K562 (cell line): ENCODE measurements around the gene EGFL7. TPM values are rescaled to one million over a fixed set of nuclear protein-coding genes. Genes with fewer than 3 reads are reported as not detected.

Experiments used
- ATAC-seq: fragments of 200-7000 bp; cut with Tn5 transposase; 3 replicates; pipeline ENCODE4 v1.9.1; 2020; ENCODE audit warnings: moderate library complexity
- BruUV-seq: library from RNA; stranded (reverse); fragments of 400-500 nt; replicated peaks from 2 replicates; lab custom pipeline; 2021; lab: Mats Ljungman, UMichigan
- CTCF ChIA-PET: fragments of 300-600 bp; formaldehyde crosslinking; extraction: SDS; loops from one replicate; lab custom pipeline; 2021; ENCODE audit warnings: low intra/inter-chr PET ratio; lab: Yijun Ruan, JAX
- POLR2A ChIA-PET: fragments of 300-600, 350-650 bp; sonication (Branson Sonifier 250); formaldehyde crosslinking; extraction: SDS; loops from one replicate; lab custom pipeline; 2021; ENCODE audit warnings: antibody characterized with exemption, inconsistent platforms; lab: Yijun Ruan, JAX
- DNase-seq, 4 experiments: peaks; one replicate each; pipeline versions ENCODE4 v3.0.0 to v3.0.0-alpha.2; 2011 to 2018; ENCODE audit warnings: low spot score in 3 of 4, mixed read lengths in 3 of 4; ENCODE audit errors: extremely low read depth in 1 of 4
- FAIRE-seq: peaks from 2 replicates; lab custom pipeline; 2011; peaks lifted over from hg19 to GRCh38; lab: Jason Lieb, UNC
- H2AFZ ChIP-seq: 2 replicates; pipeline ENCODE4 v1.6.0; 2011; ENCODE audit warnings: low read depth, low read length, control low read depth, inconsistent platforms
- H3K27ac ChIP-seq: fragments of 200-600 bp; 3 replicates; pipeline ENCODE4 v1.8.0; 2011; ENCODE audit warnings: low read depth, mild to moderate bottlenecking, control low read depth, inconsistent platforms, low read length, moderate library complexity, mixed read lengths; ENCODE audit errors: extremely low read depth
- H3K27me3 ChIP-seq, 2 experiments: fragments of 300-600 bp in 1 of 2; 2 replicates in 1 of 2; 3 replicates in 1 of 2; pipeline versions ENCODE4 v1.6.0 to v1.8.0; 2011; ENCODE audit warnings: inconsistent platforms in 2 of 2, low read length in 2 of 2, mild to moderate bottlenecking in 1 of 2, mixed read lengths in 1 of 2, moderate library complexity in 1 of 2; ENCODE audit not compliant: control insufficient read depth in 2 of 2, insufficient read depth in 2 of 2
- H3K36me3 ChIP-seq: fragments of 300-600 bp; 3 replicates; pipeline ENCODE4 v1.8.0; 2011; ENCODE audit warnings: mild to moderate bottlenecking, low read length, inconsistent platforms; ENCODE audit not compliant: control insufficient read depth, insufficient read depth
- H3K4me1 ChIP-seq, 2 experiments: fragments of 200-600 bp in 1 of 2; replicated peaks in 1 of 2; 2 replicates in 1 of 2; 3 replicates in 1 of 2; pipeline versions ENCODE4 v1.5.1 to v1.8.0; 2011; ENCODE audit warnings: inconsistent platforms in 2 of 2, low read length in 2 of 2, mild to moderate bottlenecking in 1 of 2, mixed read lengths in 1 of 2, moderate library complexity in 1 of 2; ENCODE audit not compliant: control insufficient read depth in 2 of 2, insufficient read depth in 2 of 2
- H3K4me2 ChIP-seq: 2 replicates; pipeline ENCODE4 v1.6.1; 2011; ENCODE audit warnings: low read length, control low read depth, inconsistent platforms, mixed read lengths; ENCODE audit not compliant: insufficient read depth
- H3K4me3 ChIP-seq: fragments of 200-600 bp; sonication (generic), shearing (Covaris generic); 2 replicates; pipeline ENCODE4 v1.5.1; 2016; ENCODE audit warnings: control low read depth, inconsistent platforms
- H3K79me2 ChIP-seq: fragments of 200-600 bp; 3 replicates; pipeline ENCODE4 v1.8.0; 2011; ENCODE audit warnings: low read length, inconsistent platforms; ENCODE audit not compliant: control insufficient read depth, insufficient read depth
- H3K9ac ChIP-seq, 2 experiments: 2 replicates each; pipeline versions ENCODE4 v1.6.0 to v1.6.1; 2011; ENCODE audit warnings: low read depth in 2 of 2, low read length in 2 of 2, control low read depth in 1 of 2, inconsistent platforms in 1 of 2, mild to moderate bottlenecking in 1 of 2, mixed read lengths in 1 of 2; ENCODE audit not compliant: insufficient read depth in 1 of 2
- H3K9me1 ChIP-seq: one replicate; pipeline ENCODE4 v1.6.0; 2011; ENCODE audit warnings: inconsistent platforms, mild to moderate bottlenecking, low read length, moderate library complexity; ENCODE audit not compliant: control insufficient read depth, insufficient read depth
- H3K9me3 ChIP-seq: replicated peaks from 2 replicates; pipeline ENCODE4 v1.5.1; 2011; ENCODE audit warnings: low read depth, low read length, inconsistent platforms; ENCODE audit not compliant: control insufficient read depth, insufficient read depth
- H4K20me1 ChIP-seq: replicated peaks from 2 replicates; pipeline ENCODE4 v1.6.1; 2011; ENCODE audit warnings: low read length, inconsistent platforms, mixed read lengths; ENCODE audit not compliant: control insufficient read depth, insufficient read depth
- ARNT ChIP-seq, 2 experiments: fragments of 450-650 bp; IDR thresholded peaks; 2 replicates each; pipeline ENCODE4 v1.6.1; 2016; ENCODE audit warnings: mild to moderate bottlenecking in 1 of 2
- BMI1 ChIP-seq: fragments of 150-350 bp; IDR thresholded peaks from 2 replicates; pipeline ENCODE4 v1.6.1; 2014; ENCODE audit warnings: low read length
- CBFA2T2 ChIP-seq: fragments of 450-650 bp; conservative IDR thresholded peaks from 2 replicates; pipeline ENCODE4 v1.6.1; 2017; ENCODE audit warnings: mild to moderate bottlenecking
- CREM ChIP-seq: IDR thresholded peaks from 2 replicates; pipeline ENCODE4 v1.6.1; 2014; ENCODE audit warnings: antibody characterized with exemption, low read depth
- CTCFL ChIP-seq: IDR thresholded peaks from 2 replicates; pipeline ENCODE4 v1.6.1; 2011; ENCODE audit warnings: borderline replicate concordance, low read depth, mild to moderate bottlenecking, moderate library complexity, low read length; ENCODE audit not compliant: insufficient read depth, poor library complexity, severe bottlenecking
- FOXK2 ChIP-seq, 2 experiments: fragments of 450-650 bp; IDR thresholded peaks in 1 of 2; conservative IDR thresholded peaks in 1 of 2; 2 replicates each; pipeline ENCODE4 v1.6.1; 2016; ENCODE audit warnings: low read depth in 2 of 2, mild to moderate bottlenecking in 1 of 2
- FOXM1 ChIP-seq, 2 experiments: fragments of 450-650 bp in 1 of 2; sonication (generic) in 1 of 2; formaldehyde crosslinking in 1 of 2; IDR thresholded peaks; 2 replicates each; pipeline versions ENCODE4 v1.6.1 to v1.9.0; 2017 to 2022; ENCODE audit warnings: low read depth in 2 of 2, mild to moderate bottlenecking in 2 of 2, missing genetic modification reagents in 1 of 2, moderate library complexity in 1 of 2
- HDAC8 ChIP-seq: fragments of 450-650 bp; IDR thresholded peaks from 2 replicates; pipeline ENCODE4 v1.6.1; 2016; ENCODE audit warnings: mild to moderate bottlenecking, missing genetic modification characterization, moderate library complexity, missing compliant biosample characterization
- HEY1 ChIP-seq: fragments of 250-450 bp; sonication (Bioruptor Pico); IDR thresholded peaks from 2 replicates; pipeline ENCODE4 v1.5.0; 2020; ENCODE audit warnings: mild to moderate bottlenecking, moderate library complexity, borderline replicate concordance
- MAFF ChIP-seq: IDR thresholded peaks from 2 replicates; pipeline ENCODE4 v1.6.1; 2012; ENCODE audit warnings: low read length, improper control_type of control experiment
- NFIC ChIP-seq: fragments of 450-650 bp; IDR thresholded peaks from 2 replicates; pipeline ENCODE4 v1.6.1; 2017; ENCODE audit warnings: mild to moderate bottlenecking, inconsistent platforms
- POLR2AphosphoS2 ChIP-seq: IDR thresholded peaks from 2 replicates; pipeline ENCODE4 v1.6.1; 2012; ENCODE audit warnings: low read length, improper control_type of control experiment
- SNIP1 ChIP-seq: fragments of 450-650 bp; IDR thresholded peaks from 2 replicates; pipeline ENCODE4 v1.7.1; 2017; ENCODE audit warnings: low read depth, mild to moderate bottlenecking
- SUPT5H ChIP-seq: fragments of 450-650 bp; IDR thresholded peaks from 2 replicates; pipeline ENCODE4 v1.6.1; 2016
- ZC3H11A ChIP-seq: IDR thresholded peaks from 2 replicates; pipeline ENCODE4 v1.6.1; 2012; ENCODE audit warnings: low read depth, low read length, improper control_type of control experiment
- ZNF668 ChIP-seq: fragments of 250-450 bp; sonication (Bioruptor Pico); IDR thresholded peaks from 2 replicates; pipeline ENCODE4 v1.8.0; 2022; ENCODE audit warnings: mild to moderate bottlenecking, inconsistent platforms
- WGBS: fragments of 100-300 bp; shearing (Covaris generic); methylation state at CpG from one replicate; pipeline ENCODE4 v1.1.6; 2016; ENCODE audit warnings: low coverage, mixed read lengths; ENCODE audit not compliant: insufficient coverage; ENCODE audit errors: missing lambda C conversion rate; 5-methylcytosine and 5-hydroxymethylcytosine counted together
- in situ Hi-C: fragments of 300-500 bp; cut with MboI; formaldehyde crosslinking; loops from 4 replicates; pipeline ENCODE4 v1.15.0; 2018; ENCODE audit warnings: inconsistent platforms, mixed read lengths
- intact Hi-C: fragments of 100-400 bp; cut with micrococcal nuclease; formaldehyde crosslinking; loops from 2 replicates; pipeline ENCODE4 v1.14.2; 2022
- polyA plus RNA-seq, 8 experiments: library from polyadenylated mRNA; depleted of rRNA in 4 of 8; stranded (reverse) in 5 of 8; unstranded in 3 of 8; fragments of >200 nt; fragmentation: Nextera tagmentation in 2 of 8; fragmentation: Illumina TruSeq in 1 of 8; extraction: Ambion mirVana in 2 of 8; extraction: Trizol in 1 of 8; gene quantifications; 2 replicates each; pipeline versions ENCODE4 v1.2.1 to v1.2.3, GENCODE V29; 2011 to 2014; ENCODE audit warnings: inconsistent platforms in 1 of 8, missing spikeins in 1 of 8
- total RNA-seq, 7 experiments: library from RNA; depleted of rRNA in 6 of 7; stranded (reverse); fragments of >200 nt in 6 of 7; fragmentation: Illumina TruSeq in 2 of 7; extraction: Trizol in 2 of 7; gene quantifications; 2 replicates each; pipeline versions ENCODE4 v1.2.1 to v1.2.3, GENCODE V29; 2011 to 2021; ENCODE audit warnings: low replicate concordance in 1 of 7

EGFL7 gene
- total and polyA plus RNA-seq, 9 of the 15 experiments (the other 6 are each of a cell fraction or from before 2014, with no cell fraction given): 1.5 to 286 (median 55.5) TPM

DNA sequence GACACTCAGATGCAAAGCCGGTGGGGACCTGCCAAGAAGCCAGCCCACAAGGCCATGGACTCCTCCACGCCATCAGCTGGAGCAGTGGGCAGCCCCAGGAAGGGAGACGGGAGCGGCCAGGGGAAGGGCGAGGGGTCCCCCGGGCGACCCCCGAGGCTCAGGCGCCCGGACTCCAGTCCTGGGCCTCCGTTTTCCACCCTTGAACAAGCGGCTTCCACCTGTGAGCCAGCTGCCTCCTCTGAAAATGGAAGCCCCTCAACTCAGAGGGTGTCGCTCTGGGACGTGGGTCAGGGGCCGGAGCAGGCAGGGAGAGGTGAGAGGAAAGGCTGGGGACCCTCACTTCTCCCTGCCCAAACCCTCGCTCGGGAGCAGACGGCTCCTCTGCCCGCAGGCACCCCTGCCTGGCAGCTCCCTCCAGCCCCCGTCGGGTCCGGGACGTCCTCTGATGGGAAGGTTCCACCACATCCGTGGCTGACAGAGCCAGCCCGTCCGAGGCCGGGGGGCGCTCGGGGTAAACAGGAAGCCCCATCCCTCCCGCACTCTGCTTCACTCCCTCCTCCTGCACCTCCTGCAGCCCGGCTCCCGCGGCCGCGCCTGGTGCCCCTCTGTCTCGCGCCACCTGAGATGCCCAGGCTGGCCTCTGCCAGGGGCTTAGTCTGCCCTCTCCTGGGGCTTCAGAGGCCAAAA lies 3.7 kb upstream of the EGFL7 start (continued):
- TF ChIP-seq CTCFL: no peak
- no peak for TF ChIP-seq CBFA2T2
- TF ChIP-seq SUPT5H: no peak
- TF ChIP-seq, all 486 proteins: peak for 4

GRCh38 chr9:136659861-136660784 lies 2.6 kb upstream of the EGFL7 start:
- Histone ChIP-seq H3K4me1 (peaks cover 32 to 98% of the 10 kb centered on the region in 2 experiments), H4K20me1 (peaks cover 12% of the 10 kb centered on the region), H3K4me3 (no peak overlapping the region), H3K9me3 (0 out of 2 replicates have a peak, but pooled peaks cover 3% of the 10 kb centered on the region), H3K4me2 (no peak overlapping the region), H3K27ac (no peak overlapping the region), H3K36me3 (peaks cover 21% of the 10 kb centered on the region; the same call in 1 of the 3 replicates), H3K27me3 (no peaks in the 10 kb centered on the region), H2AFZ (no peak overlapping the region), H3K79me2 (peaks cover 33% of the 10 kb centered on the region), H3K9me1 (no peaks in the 10 kb centered on the region), H3K9ac (peak overlapping the region in 1 of 2 experiments; percentile 20; a peak in 1 of 4 replicates)
- ChIA-PET POLR2A (interaction anchor here (1.4 kb wide), 1 partner anchor 14 kb away, joined by 4 read pairs; no protein-coding TSS in a partner anchor), CTCF (no interaction called here)
- intact Hi-C loops: no loop called here
- in situ Hi-C loops: no loop called here
- FAIRE-seq: no peak
- no peak for ATAC-seq
- BruUV-seq: no TSS peak
- no peak for DNase-seq
- 86% methylated on average over 6 of the region's 21 CpGs for WGBS
- TF ChIP-seq POLR2AphosphoS2: no peak
- no peak for TF ChIP-seq HEY1 (CRISPR knock-in tag)
- no peak for TF ChIP-seq HDAC8 (tag)
- no peak for TF ChIP-seq ZC3H11A
- no peak for TF ChIP-seq CREM
- TF ChIP-seq MAFF: no peak
- no peak for TF ChIP-seq FOXM1 (IDR thresholded peaks at IDR 0.05; ENCODE audit: low read depth)
- TF ChIP-seq FOXM1 (CRISPR knock-in tag; IDR thresholded peaks at IDR 0.05; ENCODE audit: low read depth): no peak
- TF ChIP-seq FOXK2 (conservative IDR thresholded peaks at IDR 0.05 in 1 of 2, IDR thresholded peaks at IDR 0.05 in 1 of 2; ENCODE audit: low read depth in 2 of 2): no peak
- TF ChIP-seq BMI1: no peak
- no peak for TF ChIP-seq ZNF668 (CRISPR knock-in tag)
- no peak for TF ChIP-seq SNIP1
- TF ChIP-seq NFIC: no peak
- TF ChIP-seq ARNT (IDR thresholded peaks at IDR 0.05): no peak
